Neuronal stem cell (in vitro differentiated cells): ENCODE data around the gene BEAN1.

Experiments
- DNase-seq: peaks from one replicate; pipeline ENCODE4 v3.0.0-alpha.2; 2013; ENCODE audit warnings: low spot score
- H2AFZ ChIP-seq: one replicate; pipeline ENCODE4 v1.6.1; 2013; ENCODE audit warnings: mild to moderate bottlenecking, low read length, inconsistent platforms
- H2AK5ac ChIP-seq: 2 replicates; pipeline ENCODE4 v1.6.1; 2013; ENCODE audit warnings: low read depth, mild to moderate bottlenecking, inconsistent platforms, low read length, moderate library complexity, mixed read lengths
- H2BK120ac ChIP-seq: 2 replicates; pipeline ENCODE4 v1.6.1; 2013; ENCODE audit warnings: low read depth, mild to moderate bottlenecking, inconsistent platforms, low read length, moderate library complexity, mixed read lengths
- H2BK12ac ChIP-seq: one replicate; pipeline ENCODE4 v1.6.1; 2013; ENCODE audit warnings: low read length, inconsistent platforms
- H2BK15ac ChIP-seq: 2 replicates; pipeline ENCODE4 v1.6.1; 2013; ENCODE audit warnings: mild to moderate bottlenecking, low read length, inconsistent platforms, mixed read lengths
- H2BK5ac ChIP-seq: one replicate; pipeline ENCODE4 v1.6.1; 2013; ENCODE audit warnings: inconsistent platforms, mild to moderate bottlenecking, low read length, moderate library complexity
- H3K14ac ChIP-seq: one replicate; pipeline ENCODE4 v1.6.1; 2013; ENCODE audit warnings: low read length, inconsistent platforms
- H3K18ac ChIP-seq: 2 replicates; pipeline ENCODE4 v1.6.1; 2013; ENCODE audit warnings: low read length, inconsistent platforms
- H3K23ac ChIP-seq: 2 replicates; pipeline ENCODE4 v1.6.1; 2013; ENCODE audit warnings: low read depth, mild to moderate bottlenecking, mixed read lengths, low read length, inconsistent platforms; ENCODE audit not compliant: poor library complexity
- H3K27ac ChIP-seq: replicated peaks from 3 replicates; pipeline ENCODE4 v1.5.1; 2013; ENCODE audit warnings: low read length, inconsistent platforms
- H3K27me3 ChIP-seq, 3 experiments: 2 replicates each; pipeline ENCODE4 v1.6.1; 2013; ENCODE audit warnings: low read length in 3 of 3, mild to moderate bottlenecking in 2 of 3, inconsistent platforms in 1 of 3, low read depth in 1 of 3, mixed read lengths in 1 of 3, moderate library complexity in 1 of 3; ENCODE audit not compliant: control insufficient read depth in 3 of 3, insufficient read depth in 3 of 3
- H3K36me3 ChIP-seq, 2 donors: replicated peaks in 1 of 2; 2 replicates each; pipeline ENCODE4 v1.6.1; 2013; ENCODE audit warnings: low read length in 2 of 2; ENCODE audit not compliant: control insufficient read depth in 2 of 2, insufficient read depth in 2 of 2
- H3K4ac ChIP-seq: 2 replicates; pipeline ENCODE4 v1.6.1; 2013; ENCODE audit warnings: inconsistent platforms, mild to moderate bottlenecking, low read length, moderate library complexity
- H3K4me1 ChIP-seq, 2 donors: 1 replicate in 1 of 2; 2 replicates in 1 of 2; pipeline ENCODE4 v1.6.1; 2013; ENCODE audit warnings: low read length in 2 of 2, low read depth in 1 of 2; ENCODE audit not compliant: control insufficient read depth in 2 of 2, insufficient read depth in 1 of 2
- H3K4me2 ChIP-seq: one replicate; pipeline ENCODE4 v1.6.1; 2013; ENCODE audit warnings: mild to moderate bottlenecking, low read length, inconsistent platforms; ENCODE audit not compliant: insufficient read depth, poor library complexity, severe bottlenecking
- H3K4me3 ChIP-seq, 2 donors: 2 replicates each; pipeline ENCODE4 v1.5.1; 2013; ENCODE audit warnings: low read length in 2 of 2, mild to moderate bottlenecking in 2 of 2, inconsistent platforms in 1 of 2, moderate library complexity in 1 of 2
- H3K79me1 ChIP-seq: one replicate; pipeline ENCODE4 v1.6.1; 2013; ENCODE audit warnings: low read depth, mild to moderate bottlenecking, inconsistent platforms, low read length, moderate library complexity
- H3K9ac ChIP-seq: one replicate; pipeline ENCODE4 v1.6.1; 2013; ENCODE audit warnings: mild to moderate bottlenecking, low read depth, low read length, inconsistent platforms; ENCODE audit not compliant: poor library complexity
- H3K9me3 ChIP-seq, 2 donors: replicated peaks in 1 of 2; 2 replicates each; pipeline versions ENCODE3 to v1.6.1; 2013; ENCODE audit warnings: low read length in 2 of 2, mild to moderate bottlenecking in 2 of 2, inconsistent platforms in 1 of 2, low read depth in 1 of 2, mixed read lengths in 1 of 2, moderate library complexity in 1 of 2; ENCODE audit not compliant: control insufficient read depth in 2 of 2, insufficient read depth in 1 of 2
- H4K8ac ChIP-seq: one replicate; pipeline ENCODE4 v1.6.1; 2013; ENCODE audit warnings: low read depth, mild to moderate bottlenecking, inconsistent platforms, low read length, moderate library complexity
- H4K91ac ChIP-seq: one replicate; pipeline ENCODE4 v1.6.1; 2013; ENCODE audit warnings: low read length, low read depth, mild to moderate bottlenecking, inconsistent platforms; ENCODE audit not compliant: poor library complexity
- WGBS, 2 donors: extraction: QIAGEN DNeasy Blood & Tissue Kit; methylation state at CpG; one replicate each; pipeline ENCODE4 v1.1.7; 2013; ENCODE audit warnings: missing lambda C conversion rate in 2 of 2, mixed read lengths in 1 of 2; ENCODE audit not compliant: insufficient read length in 2 of 2, insufficient replicate concordance in 1 of 2; ENCODE audit errors: extremely low coverage in 2 of 2; 5-methylcytosine and 5-hydroxymethylcytosine counted together

The BEAN1 gene

DNA sequence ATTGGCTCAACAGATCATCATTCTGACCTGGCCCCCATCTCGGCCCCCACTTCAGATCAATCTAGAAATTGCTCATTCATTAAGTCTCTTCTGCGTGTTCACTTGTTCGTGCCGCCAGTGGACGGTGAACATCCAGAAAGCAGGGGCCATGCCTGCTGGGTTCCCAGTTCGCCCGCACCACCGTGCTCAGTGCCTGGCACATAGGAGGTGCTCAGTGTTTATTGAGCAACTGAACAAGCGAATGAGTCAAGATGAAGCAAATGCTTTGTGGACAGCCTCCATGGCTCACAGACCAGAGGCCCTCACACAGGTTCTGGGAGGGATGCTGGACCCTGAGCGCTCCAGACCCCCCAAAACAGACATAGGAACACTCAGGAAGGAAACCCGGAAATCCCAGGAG is 13.9 kb downstream of the BEAN1 start:
- Histone ChIP-seq H2AFZ (no peak overlapping the region), H3K79me1 (no peaks in the 10 kb centered on the region), H3K23ac (no peak overlapping the region), H3K27me3 (no peaks in the 10 kb centered on the region), H2BK5ac (no peak overlapping the region), H2AK5ac (no peak overlapping the region), H3K9me3 (no peaks in the 10 kb centered on the region), H3K36me3 (no peaks in the 10 kb centered on the region), H2BK120ac (no peak overlapping the region), H3K18ac (no peak overlapping the region), H3K4me3 (no peak overlapping the region), H3K9ac (no peak overlapping the region), H2BK15ac (no peak overlapping the region), H2BK12ac (no peak overlapping the region), H4K91ac (no peak overlapping the region), H3K27ac (no peak overlapping the region), H3K4ac (no peak overlapping the region), H3K14ac (no peak overlapping the region), H3K4me1 (peaks cover 0 to 7% of the 10 kb centered on the region in 2 donors), H4K8ac (no peak overlapping the region), H3K4me2 (no peak overlapping the region)
- no peak for DNase-seq
- no CpG with 5 or more reads among the region's 11 CpGs for WGBS, 2 donors

- Histone ChIP-seq H3K4ac (no peak overlapping the region), H3K27ac (no peak overlapping the region), H2BK15ac (peak overlapping the region; percentile 45), H3K4me3 (no peak overlapping the region), H3K4me2 (no peak overlapping the region), H3K23ac (no peak overlapping the region), H3K27me3 (no peaks in the 10 kb centered on the region), H3K18ac (no peak overlapping the region), H4K91ac (no peak overlapping the region), H3K9me3 (no peaks in the 10 kb centered on the region), H3K79me1 (no peaks in the 10 kb centered on the region), H3K14ac (no peak overlapping the region), H3K9ac (no peak overlapping the region), H2AK5ac (peak overlapping the region; percentile 22), H4K8ac (no peak overlapping the region), H3K4me1 (peaks cover 0 to 7% of the 10 kb centered on the region in 2 donors), H2BK12ac (peak overlapping the region; percentile 31), H2AFZ (no peak overlapping the region), H3K36me3 (no peaks in the 10 kb centered on the region), H2BK120ac (no peak overlapping the region), H2BK5ac (no peak overlapping the region)
- no CpG with 5 or more reads among the region's 7 CpGs for WGBS, 2 donors
- DNase-seq, result no peak
These were observed 14.7 kb downstream of the BEAN1 start for GRCh38 chr16:66441586-66442375.

- H2BK15ac ChIP-seq, result peak overlapping the region; percentile 45
- no peaks in the 10 kb centered on the region for H3K79me1 ChIP-seq
- H3K27me3 ChIP-seq, result no peaks in the 10 kb centered on the region
- H2AFZ ChIP-seq, result no peak overlapping the region
- H3K9me3 ChIP-seq, result no peaks in the 10 kb centered on the region
- no peak overlapping the region for H4K8ac ChIP-seq
- H4K91ac ChIP-seq, result no peak overlapping the region
- H3K14ac ChIP-seq, result no peak overlapping the region
- no peak overlapping the region for H3K23ac ChIP-seq
- no peak overlapping the region for H2BK5ac ChIP-seq
- no peak overlapping the region for H3K18ac ChIP-seq
- WGBS, 2 donors, result no CpG with 5 or more reads among the region's 6 CpGs
- H2AK5ac ChIP-seq, result peak overlapping the region; percentile 22
- H3K4ac ChIP-seq, result no peak overlapping the region
- no peak overlapping the region for H3K4me2 ChIP-seq
- no peak overlapping the region for H3K4me3 ChIP-seq
- no peaks in the 10 kb centered on the region for H3K36me3 ChIP-seq
- no peak overlapping the region for H3K9ac ChIP-seq
- no peak overlapping the region for H2BK12ac ChIP-seq
- H3K4me1 ChIP-seq, result peaks cover 0 to 7% of the 10 kb centered on the region in 2 donors
- no peak overlapping the region for H3K27ac ChIP-seq
- H2BK120ac ChIP-seq, result no peak overlapping the region
- DNase-seq, result no peak
These were observed 15.6 kb downstream of the BEAN1 start for GRCh38 chr16:66442502-66443268.

GRCh38 chr16:66443269-66443652 is 16.2 kb downstream of the BEAN1 start:
- H3K27me3 ChIP-seq, result no peaks in the 10 kb centered on the region
- no peak overlapping the region for H3K27ac ChIP-seq
- H2BK12ac ChIP-seq, result no peak overlapping the region
- H4K91ac ChIP-seq, result no peak overlapping the region
- no peak overlapping the region for H2AK5ac ChIP-seq
- DNase-seq, result no peak
- H3K4me1 ChIP-seq, result peaks cover 0 to 7% of the 10 kb centered on the region in 2 donors
- WGBS, 2 donors, result no CpG with 5 or more reads among the region's 3 CpGs
- no peak overlapping the region for H3K4me2 ChIP-seq
- H3K9ac ChIP-seq, result no peak overlapping the region
- H3K4me3 ChIP-seq, result no peak overlapping the region
- no peaks in the 10 kb centered on the region for H3K9me3 ChIP-seq
- no peaks in the 10 kb centered on the region for H3K79me1 ChIP-seq
- H2BK120ac ChIP-seq, result no peak overlapping the region
- H2AFZ ChIP-seq, result no peak overlapping the region
- no peak overlapping the region for H3K23ac ChIP-seq
- H2BK15ac ChIP-seq, result no peak overlapping the region
- H4K8ac ChIP-seq, result no peak overlapping the region
- no peaks in the 10 kb centered on the region for H3K36me3 ChIP-seq
- H3K18ac ChIP-seq, result no peak overlapping the region
- H2BK5ac ChIP-seq, result no peak overlapping the region
- H3K14ac ChIP-seq, result no peak overlapping the region
- H3K4ac ChIP-seq, result no peak overlapping the region
